Measurements from ENCODE around the gene PHLDB1.
"Not testable (repeated sequence)": the region's sequence is repeated elsewhere in the genome, so short reads cannot be mapped to it uniquely, and the experiment has no call there.

Gene PHLDB1

DNA sequence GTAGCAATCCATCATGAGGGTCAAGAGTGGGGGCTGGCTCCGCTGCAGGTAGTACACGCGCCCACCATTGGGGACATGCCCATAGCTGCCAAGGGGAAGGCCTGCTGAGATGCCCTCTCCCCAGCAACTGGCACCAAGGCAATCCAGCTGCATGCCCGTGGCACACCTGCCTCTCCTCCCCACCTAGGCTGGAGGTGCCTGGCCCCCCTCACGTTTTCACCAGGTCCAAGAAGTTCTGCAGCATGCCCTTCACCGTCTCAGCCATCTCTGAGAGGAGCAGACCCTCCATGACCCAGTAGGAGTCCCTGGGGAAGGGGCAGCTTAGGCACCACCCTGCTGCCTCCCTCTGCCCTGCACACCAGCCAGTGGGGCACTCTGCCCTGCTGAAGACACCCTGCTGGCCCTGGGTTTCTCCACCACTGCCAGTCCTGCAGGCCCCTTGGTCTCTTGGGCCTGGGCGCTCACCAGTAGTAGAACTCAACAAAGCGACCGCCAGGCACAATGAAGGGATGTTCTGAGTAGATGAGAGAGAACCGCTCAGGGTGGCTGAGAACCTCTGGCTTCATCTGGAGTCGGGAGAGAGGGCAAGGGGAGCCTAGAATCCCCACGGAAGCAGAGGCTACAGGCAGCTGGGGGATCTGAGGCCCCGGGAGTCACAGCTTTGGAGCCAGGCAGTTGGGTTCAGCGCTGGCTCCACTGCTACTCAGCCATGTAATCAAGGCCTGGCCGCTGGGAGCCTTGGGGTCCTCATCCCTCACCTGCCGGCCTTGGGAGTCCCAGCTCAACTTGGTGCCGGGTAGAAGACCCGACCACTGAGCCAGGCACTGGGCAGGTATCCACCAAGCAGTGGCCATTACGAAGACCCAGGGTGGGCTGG is 54.2 kb downstream of the PHLDB1 start:
- no peak for DNase-seq

DNA sequence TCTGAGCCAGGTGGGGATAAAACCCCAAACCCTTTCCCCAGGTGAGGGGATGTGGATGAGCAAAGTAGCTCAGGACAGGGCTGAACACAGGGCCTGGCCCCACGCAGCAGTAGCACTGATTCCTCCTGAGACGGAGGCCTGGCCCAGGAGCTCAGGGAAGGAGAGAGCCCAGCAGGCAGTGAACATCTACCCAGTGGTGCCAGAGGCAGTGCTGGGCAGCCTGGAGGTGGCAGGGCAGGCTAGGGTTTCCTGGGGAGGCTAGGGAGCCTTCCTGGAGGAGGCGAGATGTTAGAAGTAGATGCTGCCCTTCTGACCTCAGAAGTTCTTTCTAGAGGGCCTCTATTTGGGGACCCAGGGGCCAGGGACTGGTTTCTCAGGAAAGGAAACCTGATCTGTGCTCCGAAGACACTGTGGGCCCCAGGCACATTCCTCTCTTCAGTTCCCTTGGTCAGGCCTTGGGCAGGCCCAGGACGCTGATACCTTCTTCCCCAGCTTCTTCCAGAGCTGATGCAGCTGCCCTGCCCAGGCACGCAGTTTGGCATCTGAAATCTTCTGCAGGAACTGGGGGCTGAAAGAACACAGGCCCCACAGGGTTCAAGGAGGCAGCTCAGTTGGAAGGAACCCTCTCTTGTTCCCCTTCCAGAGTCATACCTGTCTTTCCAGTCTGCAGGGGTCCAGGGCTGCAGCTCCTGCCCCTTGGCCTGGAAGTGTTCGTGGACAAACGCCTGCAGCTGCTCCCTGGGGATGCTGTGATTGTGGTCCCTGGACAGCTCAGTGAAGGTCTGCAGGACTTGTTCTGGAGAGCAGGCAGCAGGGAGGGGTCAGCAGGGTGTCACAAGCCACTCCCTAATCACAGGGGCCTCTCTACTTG is 55.2 kb downstream of the PHLDB1 start:
- no peak for DNase-seq

DNA sequence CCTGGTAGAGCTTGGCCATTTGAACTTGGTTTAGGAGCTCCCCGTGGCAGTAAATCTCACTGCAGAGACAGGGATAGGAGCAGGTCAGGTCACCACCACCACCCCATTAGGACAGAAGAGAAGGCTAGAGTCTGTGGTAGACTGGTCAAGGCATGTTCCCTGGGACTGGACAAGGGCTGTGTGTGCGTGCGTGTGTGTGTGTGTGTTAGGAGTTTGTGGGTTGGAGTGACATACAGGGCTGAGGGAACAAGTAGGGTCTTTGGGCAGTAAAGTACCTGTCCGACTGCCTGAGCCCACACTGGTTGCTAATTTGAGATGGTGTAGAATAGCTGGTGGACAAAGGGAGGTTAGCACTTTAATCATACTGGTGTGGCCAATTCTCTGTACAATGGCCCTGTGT is 56.0 kb downstream of the PHLDB1 start:
- DNase-seq: no peak

DNA sequence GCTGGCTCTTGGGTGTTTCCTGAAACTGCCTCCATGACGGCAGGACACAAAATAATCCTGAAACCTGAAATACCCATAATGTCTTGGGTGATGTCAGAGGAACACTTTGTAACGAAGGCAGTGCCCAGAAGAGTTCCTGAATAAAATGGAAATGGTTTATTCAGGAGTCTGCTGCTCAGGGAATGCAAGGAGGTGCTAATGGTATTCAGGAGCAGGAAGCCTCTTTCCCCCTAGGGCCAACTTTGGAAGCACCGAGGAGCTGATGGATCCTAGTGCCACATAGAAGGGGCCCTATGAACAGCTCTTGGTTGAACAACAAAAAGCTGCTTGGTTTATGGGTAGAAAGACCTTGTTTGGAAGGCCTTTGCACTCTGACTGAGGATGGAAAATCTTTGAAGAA is 56.5 kb downstream of the PHLDB1 start:
- DNase-seq: no peak

DNA sequence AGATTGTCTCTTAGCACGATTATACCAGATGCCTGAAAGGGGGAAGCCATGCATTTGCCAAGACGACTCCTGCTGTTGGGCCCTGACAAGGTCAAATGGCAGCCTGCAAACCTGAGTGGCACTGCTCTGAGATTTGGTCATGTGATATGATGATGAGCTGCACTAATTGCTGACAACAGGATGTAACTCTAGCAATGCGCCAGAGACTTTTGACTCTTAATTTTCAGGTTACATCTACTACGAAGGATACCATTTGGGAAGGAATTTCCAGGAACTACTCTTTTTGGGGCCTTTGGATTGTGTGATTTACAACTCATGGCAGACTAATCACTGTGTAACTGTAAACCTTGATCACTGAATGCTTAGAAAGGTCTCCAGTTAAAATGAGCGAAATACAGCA is 59.0 kb downstream of the PHLDB1 start:
- DNase-seq: no peak

DNA sequence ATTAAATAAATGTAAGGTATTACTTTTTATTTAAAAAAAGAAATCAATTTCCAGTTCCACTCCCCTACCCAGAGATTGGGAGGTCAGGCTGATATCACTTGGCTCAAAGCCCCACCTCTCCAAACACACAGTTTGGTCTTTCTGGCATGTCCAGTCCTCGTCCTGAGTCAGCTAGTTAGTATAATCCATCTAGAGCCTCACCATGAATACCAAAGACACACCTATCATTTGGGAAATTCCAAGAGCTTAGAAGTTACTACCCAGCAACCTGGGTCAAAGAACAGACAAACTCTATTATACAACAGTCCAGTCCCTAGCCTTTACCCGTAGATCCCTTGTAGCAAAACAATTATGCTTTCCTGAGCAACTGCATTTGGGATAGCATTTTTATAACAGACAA is 62.6 kb downstream of the PHLDB1 start:
- no peak for DNase-seq

DNA sequence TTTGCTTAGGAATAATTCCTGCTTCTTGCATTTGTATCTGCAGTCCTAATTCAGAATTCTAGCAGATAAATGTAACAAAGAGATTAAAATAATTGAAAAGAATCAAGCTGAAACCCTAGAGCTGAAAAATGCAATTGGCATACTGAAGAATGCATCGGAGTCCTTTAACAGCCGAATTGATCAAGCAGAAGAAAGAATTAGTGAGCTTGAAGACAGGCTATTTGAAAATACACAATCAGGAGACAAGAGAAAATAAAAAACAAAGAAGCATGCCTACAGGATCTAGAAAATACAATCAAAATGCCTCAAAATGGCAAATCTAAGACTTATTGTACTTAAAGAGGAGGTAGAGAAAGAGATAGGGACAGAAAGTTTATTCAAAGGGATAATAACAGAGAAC is 63.8 kb downstream of the PHLDB1 start:
- DNase-seq: no peak

DNA sequence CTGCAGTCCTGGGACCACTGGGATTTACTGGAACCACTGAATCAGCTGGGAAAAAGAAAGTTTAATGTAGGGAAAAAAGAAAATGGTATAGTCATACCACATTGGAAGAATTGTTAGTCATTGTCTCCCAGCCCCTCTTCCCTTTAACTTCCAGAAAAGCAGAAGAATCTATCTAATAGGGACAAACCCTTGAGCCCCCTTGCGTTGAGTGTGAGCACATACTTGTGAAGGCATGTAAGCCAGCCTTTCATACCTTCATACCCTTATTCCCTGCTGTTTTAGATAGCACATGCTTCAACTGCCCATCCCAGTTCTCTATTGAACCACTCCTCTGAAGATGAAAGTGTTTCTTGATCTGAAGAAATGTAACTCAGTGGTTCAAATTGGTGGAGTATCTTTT is 65.4 kb downstream of the PHLDB1 start:
- DNase-seq: no peak

DNA sequence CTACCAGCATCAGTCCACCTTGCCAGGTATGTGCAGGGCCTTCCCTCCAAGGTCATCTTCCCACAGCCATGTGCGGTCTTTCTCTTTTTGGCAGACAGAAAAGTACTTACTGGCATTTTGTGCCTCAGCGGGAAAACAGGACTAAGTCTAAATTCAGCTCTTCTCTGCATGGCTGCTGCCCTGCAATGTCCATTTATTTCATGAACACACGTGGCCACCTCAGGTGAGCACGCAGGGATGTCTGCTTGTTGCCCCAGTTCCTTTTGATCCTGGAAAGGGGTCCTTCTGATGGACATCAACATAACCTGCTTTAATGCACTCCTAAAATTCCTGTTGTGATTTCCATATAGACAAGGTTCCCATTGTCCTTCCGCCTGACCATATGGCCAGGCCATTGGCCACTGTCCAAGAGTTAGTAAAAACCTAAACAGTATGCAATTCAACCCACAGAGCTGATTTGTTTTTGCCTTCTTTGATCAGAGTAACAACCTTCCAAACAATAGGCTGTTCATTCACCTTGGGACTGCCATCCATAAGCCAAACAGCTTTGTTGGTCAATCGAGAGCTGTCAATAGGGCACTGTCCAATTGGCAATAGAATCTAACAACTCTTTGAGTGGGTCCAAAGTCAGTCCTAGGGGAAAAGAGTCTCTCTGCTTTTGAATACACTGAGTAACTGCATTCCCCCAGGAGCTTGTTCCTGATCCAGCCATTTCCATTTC is 66.1 kb downstream of the PHLDB1 start:
- no peak for DNase-seq

DNA sequence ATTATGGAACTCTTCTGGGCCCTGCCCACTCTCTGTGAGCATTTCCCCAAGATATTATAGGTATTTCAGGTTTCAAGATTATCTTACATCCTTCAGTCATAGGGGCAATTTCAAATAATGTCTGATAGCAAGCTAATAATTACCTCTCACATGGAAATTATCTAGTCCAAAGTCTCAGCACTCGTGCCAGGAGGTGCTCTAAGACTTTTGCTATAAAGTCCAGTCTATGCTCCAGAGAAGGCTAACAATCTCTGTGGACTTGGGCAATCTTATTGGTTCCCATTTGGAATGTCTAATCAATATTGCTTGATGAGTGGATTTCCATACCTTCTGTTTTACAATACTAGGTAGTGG is 66.6 kb downstream of the PHLDB1 start:
- DNase-seq: no peak

DNA sequence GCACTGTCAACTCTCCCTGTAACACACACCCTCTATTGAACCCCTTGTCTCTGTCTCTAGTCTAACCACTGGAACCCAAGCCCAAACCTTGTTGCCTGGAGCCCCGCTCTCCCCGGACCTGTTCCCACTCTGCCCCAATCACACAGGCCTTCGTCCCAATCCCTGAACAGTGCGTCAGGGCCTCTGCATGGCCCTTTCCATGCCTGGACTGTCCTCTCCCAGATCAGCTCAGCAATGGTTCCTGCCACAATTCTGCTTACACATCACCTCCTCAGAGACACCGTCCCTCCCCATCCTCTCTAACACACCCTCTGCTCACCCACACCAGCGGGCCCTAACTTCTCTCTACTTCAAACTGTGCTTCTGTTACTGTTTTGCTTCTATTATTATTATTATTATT is 70.6 kb downstream of the PHLDB1 start:
- no peak for DNase-seq

DNA sequence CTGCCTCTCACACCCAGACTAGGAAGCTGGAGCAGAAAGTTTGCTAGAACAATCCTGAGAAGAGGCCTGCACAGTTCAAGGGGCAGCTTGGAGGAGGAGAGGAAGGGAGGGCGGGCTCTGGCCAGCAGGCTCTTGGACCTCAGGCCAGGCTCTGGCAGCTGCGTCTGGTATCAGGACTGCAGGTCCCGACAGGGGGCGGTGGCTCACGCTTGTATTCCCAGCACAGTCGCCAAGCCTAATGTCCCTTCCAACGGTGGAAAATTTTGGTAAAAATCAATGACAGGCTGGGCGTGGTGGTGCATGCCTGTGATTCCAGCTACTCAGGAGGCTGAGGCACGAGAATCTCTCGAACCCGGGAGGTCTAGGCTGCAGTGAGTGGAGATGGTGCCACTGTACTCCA is 71.5 kb downstream of the PHLDB1 start:
- not testable (repeated sequence) for DNase-seq

DNA sequence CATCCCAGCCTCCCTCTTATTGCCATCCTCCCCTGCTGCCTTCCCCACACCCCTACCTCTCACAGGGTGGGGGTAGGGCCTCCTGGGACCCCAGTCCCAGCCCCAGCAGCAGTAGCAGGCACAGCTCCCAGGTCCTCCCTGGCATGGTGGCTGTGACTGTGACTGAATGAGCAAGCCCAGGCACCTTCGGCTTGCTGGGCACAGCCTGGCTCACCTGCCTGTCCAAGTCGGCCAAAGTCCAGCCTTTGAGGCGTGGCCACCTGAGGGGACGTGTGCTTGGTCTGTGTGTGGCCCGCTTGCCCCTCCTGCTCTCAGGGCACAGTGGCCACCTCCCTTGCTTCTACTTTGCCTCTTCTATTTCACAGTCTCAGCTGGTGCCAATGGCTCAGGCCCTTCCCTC is 72.1 kb downstream of the PHLDB1 start, which contains the start of gene TREH:
Gene TREH (minus strand): TSS at position 168 of the 400 bp plus-strand sequence. CDS start 23 bp downstream, at position 145.
- DNase-seq: no peak

DNA sequence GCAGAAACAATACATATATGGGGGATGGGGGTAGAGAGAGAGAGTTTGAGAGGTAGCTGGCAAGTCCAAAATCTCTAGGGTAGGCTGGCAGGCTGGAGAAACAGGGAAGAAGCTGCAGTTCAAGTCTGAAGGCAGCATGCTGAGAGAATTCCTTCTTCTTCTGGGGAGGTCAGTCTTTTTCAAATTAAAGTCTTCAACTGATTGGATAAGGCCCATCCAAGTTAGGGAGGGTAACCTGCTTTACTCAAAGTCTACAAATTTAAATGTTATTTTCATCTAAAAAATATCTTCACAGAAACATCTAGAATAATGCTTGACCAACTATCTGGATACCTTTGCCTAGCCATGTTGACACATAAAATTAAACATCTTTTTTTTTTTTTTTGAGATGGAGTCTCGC is 75.0 kb downstream of the PHLDB1 start:
- DNase-seq: no peak

DNA sequence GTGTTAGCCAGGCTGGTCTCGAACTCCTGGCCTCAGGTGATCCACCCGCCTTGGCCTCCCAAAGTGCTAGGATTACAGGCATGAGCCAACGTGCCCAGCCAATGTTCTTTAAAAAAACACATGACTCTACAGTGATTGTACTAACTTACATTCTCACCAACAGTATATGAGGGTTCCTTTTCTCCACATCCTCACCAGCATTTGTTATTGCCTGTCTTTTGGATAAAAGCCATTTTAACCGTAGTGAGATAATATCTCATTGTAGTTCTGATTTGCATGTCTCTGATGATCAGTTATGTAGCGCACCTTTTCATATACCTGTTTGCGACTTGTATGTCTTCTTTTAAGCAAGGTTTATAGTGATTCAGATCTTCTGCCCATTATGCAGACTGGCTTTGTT is 75.5 kb downstream of the PHLDB1 start:
- not testable (repeated sequence) for DNase-seq

DNA sequence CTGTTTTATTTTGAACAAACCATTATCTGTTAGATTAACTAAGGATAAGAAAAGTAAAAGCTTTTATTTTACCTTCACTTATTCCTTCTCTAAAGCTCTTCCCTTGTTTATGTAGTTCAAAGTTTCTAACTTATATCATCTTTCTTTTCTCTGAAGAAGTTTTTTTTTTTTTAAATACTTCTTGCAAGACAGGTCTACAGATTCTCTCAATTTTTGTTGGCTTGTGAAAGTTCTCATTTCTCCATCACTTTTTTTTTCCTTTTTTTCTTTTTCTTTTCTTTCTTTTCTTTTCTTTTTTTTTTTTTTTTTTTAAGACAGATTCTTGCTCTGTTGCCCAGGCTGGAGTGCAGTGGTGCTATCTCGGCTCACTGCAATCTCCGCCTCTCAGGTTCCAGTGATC is 76.8 kb downstream of the PHLDB1 start:
- no peak for DNase-seq

DNA sequence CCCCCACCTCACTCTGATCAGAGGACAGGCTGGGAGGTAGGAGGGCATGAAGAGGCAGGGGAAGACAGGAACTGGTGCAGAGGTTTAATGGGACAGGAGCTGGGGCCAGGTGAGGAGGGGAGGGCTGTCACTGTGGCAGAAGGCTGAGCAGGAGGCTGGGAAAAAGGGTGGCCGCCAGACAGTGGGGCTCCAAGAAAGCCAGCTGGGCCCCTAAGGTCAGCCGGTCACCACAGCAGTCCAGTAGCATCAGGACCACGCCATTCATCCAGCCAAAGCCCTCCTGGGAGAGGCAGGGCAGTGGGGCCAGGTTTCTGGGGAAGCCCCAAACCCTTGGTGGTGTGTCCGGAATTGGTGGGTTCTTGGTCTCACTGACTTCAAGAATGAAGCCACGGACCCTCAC is 80.5 kb downstream of the PHLDB1 start:
- DNase-seq: no peak

DNA sequence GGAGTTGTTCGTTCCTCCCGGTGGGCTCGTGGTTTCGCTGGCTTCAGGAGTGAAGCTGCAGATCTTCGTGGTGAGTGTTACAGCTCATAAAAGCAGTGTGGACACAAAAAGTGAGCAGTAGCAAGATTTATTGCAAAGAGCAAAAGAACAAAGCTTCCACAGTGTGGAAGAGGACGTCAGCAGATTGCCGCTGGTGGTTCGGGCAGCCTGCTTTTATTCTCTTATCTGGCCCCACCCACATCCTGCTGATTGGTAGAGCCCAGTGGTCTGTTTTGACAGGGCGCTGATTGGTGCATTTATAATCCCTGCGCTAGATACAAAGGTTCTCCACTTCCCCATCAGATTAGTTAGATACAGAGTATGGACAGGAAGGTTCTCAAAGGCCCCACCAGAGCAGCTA is 80.9 kb downstream of the PHLDB1 start:
- not testable (repeated sequence) for DNase-seq

DNA sequence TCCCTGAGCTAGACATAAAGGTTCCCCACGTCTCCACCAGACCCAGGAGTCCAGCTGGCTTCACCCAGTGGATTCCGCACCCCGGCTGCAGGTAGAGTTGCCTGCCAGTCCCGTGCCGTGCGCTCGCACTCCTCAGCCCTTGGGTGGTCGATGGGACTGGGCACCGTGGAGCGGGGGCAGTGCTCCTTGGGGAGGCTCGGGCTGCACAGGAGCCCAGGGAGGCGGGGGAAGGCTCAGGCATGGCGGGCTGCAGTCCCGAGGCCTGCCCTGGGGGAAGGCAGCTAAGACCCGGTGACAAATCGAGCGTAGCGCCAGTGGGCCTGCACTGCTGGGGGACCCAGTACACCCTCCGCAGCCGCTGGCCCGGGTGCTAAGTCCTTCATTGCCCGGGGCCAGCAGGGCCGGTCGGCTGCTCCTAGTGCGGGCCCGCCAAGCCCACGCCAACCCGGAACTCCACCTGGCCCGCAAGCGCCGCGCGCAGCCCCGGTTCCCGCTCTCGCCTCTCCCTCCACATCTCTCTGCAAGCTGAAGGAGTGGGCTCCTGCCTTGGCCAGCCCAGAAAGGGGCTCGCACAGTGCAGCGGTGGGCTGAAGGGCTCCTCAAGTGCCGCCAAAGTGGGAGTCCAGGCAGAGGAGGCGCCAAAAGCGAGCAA is 81.6 kb downstream of the PHLDB1 start:
- DNase-seq: no peak

DNA sequence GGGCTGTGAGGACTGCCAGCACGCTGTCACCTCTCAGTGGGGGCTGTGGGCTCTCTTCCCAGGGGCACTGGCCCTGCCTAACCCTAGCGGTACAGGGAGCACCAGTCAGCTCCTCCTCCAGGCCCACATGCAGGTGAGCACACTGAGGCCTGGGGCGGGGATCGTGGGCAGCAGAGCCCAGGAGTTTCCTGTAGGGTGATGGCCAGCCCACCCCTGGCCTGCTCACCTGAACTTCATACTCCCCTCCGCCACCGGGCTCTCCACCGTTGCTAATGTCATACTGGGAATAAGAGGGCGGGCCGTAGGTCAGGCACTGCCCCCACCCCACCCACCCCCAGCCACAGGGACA is 82.1 kb downstream of the PHLDB1 start:
- DNase-seq: no peak

DNA sequence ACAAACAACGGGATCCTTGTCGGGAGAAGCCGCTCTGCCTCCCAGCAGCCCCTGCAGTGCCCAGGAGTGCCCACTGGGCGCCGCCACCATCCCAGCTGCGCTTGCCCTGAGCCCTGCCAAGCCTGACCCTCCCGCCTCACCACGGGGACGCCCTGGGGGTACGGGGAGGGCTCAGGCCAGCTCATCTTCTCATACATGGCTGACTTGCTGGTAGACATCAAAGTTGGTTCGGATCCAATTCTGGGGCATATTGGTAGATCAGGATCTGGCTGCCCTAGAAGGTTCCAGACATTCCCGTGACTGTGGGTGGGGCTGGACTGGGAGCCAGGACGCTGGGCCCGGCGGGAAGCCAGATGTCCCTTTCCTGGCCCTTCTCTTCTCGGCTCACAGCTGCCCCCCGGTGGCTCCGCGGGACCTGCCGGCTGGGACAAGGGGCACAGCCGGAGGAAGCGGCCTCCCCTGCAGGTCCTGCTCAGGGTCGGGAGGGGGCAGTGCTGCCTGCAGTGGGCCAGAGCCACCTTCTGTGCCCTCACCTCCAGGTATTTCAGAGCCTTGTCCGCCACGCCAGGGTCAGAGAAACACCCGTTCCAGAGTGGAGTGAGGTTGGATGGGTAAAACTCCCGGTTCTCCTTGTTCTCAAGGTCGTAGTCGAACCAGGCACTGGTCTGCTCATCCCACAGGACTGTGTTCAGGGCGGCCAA is 82.6 kb downstream of the PHLDB1 start:
- peak; percentile 65 for DNase-seq
